H1 (cell line): ENCODE results near the gene USP20. TPM values are rescaled to one million over a fixed set of nuclear protein-coding genes. Genes with fewer than 3 reads are reported as not detected.

Experiments used
- CHD7 ChIP-seq: fragments of 300-600 bp; sonication (generic); IDR thresholded peaks from 2 replicates; pipeline ENCODE4 v1.7.1; 2012; ENCODE audit warnings: low read length, moderate library complexity, mild to moderate bottlenecking, inconsistent platforms; ENCODE audit not compliant: insufficient replicate concordance
- EP300 ChIP-seq, 2 experiments: IDR thresholded peaks; 1 replicate in 1 of 2; 2 replicates in 1 of 2; pipeline ENCODE4 v1.6.1; 2011 to 2012; ENCODE audit warnings: low read depth in 2 of 2, low read length in 2 of 2, mild to moderate bottlenecking in 2 of 2, borderline replicate concordance in 1 of 2, inconsistent platforms in 1 of 2, moderate library complexity in 1 of 2
- polyA plus RNA-seq, 7 experiments: library from polyadenylated mRNA; depleted of rRNA in 3 of 7; stranded (reverse) in 5 of 7; unstranded in 2 of 7; fragments of >200 nt in 5 of 7; fragments of 200-250 nt in 2 of 7; gene quantifications; 1 replicate in 5 of 7; 2 replicates in 1 of 7; 4 replicates in 1 of 7; pipeline versions ENCODE4 v1.2.1 to v1.2.3, GENCODE V29; 2011 to 2013; ENCODE audit warnings: missing spikeins in 2 of 7, mixed read lengths in 2 of 7
- total RNA-seq: library from RNA; stranded (reverse); fragmentation: NEBNext Ultra II Directional; extraction: Animal tissue kit (Norgen Biotek cat#: 25700); gene quantifications from 2 replicates; pipeline ENCODE4 v1.2.1, GENCODE V29; 2021

Gene USP20
- total and polyA plus RNA-seq, 2 of the 8 experiments (the other 6 are each of a cell fraction or from before 2014, with no cell fraction given): 13.4 to 23.0 TPM

- TF ChIP-seq CHD7 (no peak), EP300 (IDR thresholded peaks at IDR 0.05; ENCODE audit: borderline replicate concordance in 1 of 2, low read depth in 2 of 2, low read length in 2 of 2) (no peak)
Measured at GRCh38 chr9:129852579-129852978, 17.3 kb downstream of the USP20 start (continued).
